K562 (cell line): ENCODE measurements around the gene XRCC5. TPM values are rescaled to one million over a fixed set of nuclear protein-coding genes. Genes with fewer than 3 reads are reported as not detected.

Experiments used
- ATAC-seq: fragments of 200-7000 bp; cut with Tn5 transposase; 3 replicates; pipeline ENCODE4 v1.9.1; 2020; ENCODE audit warnings: moderate library complexity
- BruUV-seq: library from RNA; stranded (reverse); fragments of 400-500 nt; replicated peaks from 2 replicates; lab custom pipeline; 2021; lab: Mats Ljungman, UMichigan
- CTCF ChIA-PET: fragments of 300-600 bp; formaldehyde crosslinking; extraction: SDS; loops from one replicate; lab custom pipeline; 2021; ENCODE audit warnings: low intra/inter-chr PET ratio; lab: Yijun Ruan, JAX
- POLR2A ChIA-PET: fragments of 300-600, 350-650 bp; sonication (Branson Sonifier 250); formaldehyde crosslinking; extraction: SDS; loops from one replicate; lab custom pipeline; 2021; ENCODE audit warnings: antibody characterized with exemption, inconsistent platforms; lab: Yijun Ruan, JAX
- DNase-seq, 4 experiments: peaks; one replicate each; pipeline versions ENCODE4 v3.0.0 to v3.0.0-alpha.2; 2011 to 2018; ENCODE audit warnings: low spot score in 3 of 4, mixed read lengths in 3 of 4; ENCODE audit errors: extremely low read depth in 1 of 4
- FAIRE-seq: peaks from 2 replicates; lab custom pipeline; 2011; peaks lifted over from hg19 to GRCh38; lab: Jason Lieb, UNC
- H2AFZ ChIP-seq: 2 replicates; pipeline ENCODE4 v1.6.0; 2011; ENCODE audit warnings: low read depth, low read length, control low read depth, inconsistent platforms
- H3K27ac ChIP-seq: fragments of 200-600 bp; 3 replicates; pipeline ENCODE4 v1.8.0; 2011; ENCODE audit warnings: low read depth, mild to moderate bottlenecking, control low read depth, inconsistent platforms, low read length, moderate library complexity, mixed read lengths; ENCODE audit errors: extremely low read depth
- H3K27me3 ChIP-seq, 2 experiments: fragments of 300-600 bp in 1 of 2; 2 replicates in 1 of 2; 3 replicates in 1 of 2; pipeline versions ENCODE4 v1.6.0 to v1.8.0; 2011; ENCODE audit warnings: inconsistent platforms in 2 of 2, low read length in 2 of 2, mild to moderate bottlenecking in 1 of 2, mixed read lengths in 1 of 2, moderate library complexity in 1 of 2; ENCODE audit not compliant: control insufficient read depth in 2 of 2, insufficient read depth in 2 of 2
- H3K36me3 ChIP-seq: fragments of 300-600 bp; 3 replicates; pipeline ENCODE4 v1.8.0; 2011; ENCODE audit warnings: mild to moderate bottlenecking, low read length, inconsistent platforms; ENCODE audit not compliant: control insufficient read depth, insufficient read depth
- H3K4me1 ChIP-seq, 2 experiments: fragments of 200-600 bp in 1 of 2; replicated peaks in 1 of 2; 2 replicates in 1 of 2; 3 replicates in 1 of 2; pipeline versions ENCODE4 v1.5.1 to v1.8.0; 2011; ENCODE audit warnings: inconsistent platforms in 2 of 2, low read length in 2 of 2, mild to moderate bottlenecking in 1 of 2, mixed read lengths in 1 of 2, moderate library complexity in 1 of 2; ENCODE audit not compliant: control insufficient read depth in 2 of 2, insufficient read depth in 2 of 2
- H3K4me2 ChIP-seq: 2 replicates; pipeline ENCODE4 v1.6.1; 2011; ENCODE audit warnings: low read length, control low read depth, inconsistent platforms, mixed read lengths; ENCODE audit not compliant: insufficient read depth
- H3K4me3 ChIP-seq: fragments of 200-600 bp; sonication (generic), shearing (Covaris generic); 2 replicates; pipeline ENCODE4 v1.5.1; 2016; ENCODE audit warnings: control low read depth, inconsistent platforms
- H3K79me2 ChIP-seq: fragments of 200-600 bp; 3 replicates; pipeline ENCODE4 v1.8.0; 2011; ENCODE audit warnings: low read length, inconsistent platforms; ENCODE audit not compliant: control insufficient read depth, insufficient read depth
- H3K9ac ChIP-seq, 2 experiments: 2 replicates each; pipeline versions ENCODE4 v1.6.0 to v1.6.1; 2011; ENCODE audit warnings: low read depth in 2 of 2, low read length in 2 of 2, control low read depth in 1 of 2, inconsistent platforms in 1 of 2, mild to moderate bottlenecking in 1 of 2, mixed read lengths in 1 of 2; ENCODE audit not compliant: insufficient read depth in 1 of 2
- H3K9me1 ChIP-seq: one replicate; pipeline ENCODE4 v1.6.0; 2011; ENCODE audit warnings: inconsistent platforms, mild to moderate bottlenecking, low read length, moderate library complexity; ENCODE audit not compliant: control insufficient read depth, insufficient read depth
- H3K9me3 ChIP-seq: replicated peaks from 2 replicates; pipeline ENCODE4 v1.5.1; 2011; ENCODE audit warnings: low read depth, low read length, inconsistent platforms; ENCODE audit not compliant: control insufficient read depth, insufficient read depth
- H4K20me1 ChIP-seq: replicated peaks from 2 replicates; pipeline ENCODE4 v1.6.1; 2011; ENCODE audit warnings: low read length, inconsistent platforms, mixed read lengths; ENCODE audit not compliant: control insufficient read depth, insufficient read depth
- BCLAF1 ChIP-seq, 2 experiments: fragments of 450-650 bp in 1 of 2; IDR thresholded peaks; 2 replicates each; pipeline ENCODE4 v1.6.1; 2011 to 2017; ENCODE audit warnings: low read depth in 2 of 2, antibody characterized with exemption in 1 of 2, borderline replicate concordance in 1 of 2, low read length in 1 of 2, mild to moderate bottlenecking in 1 of 2, mixed read lengths in 1 of 2; ENCODE audit not compliant: control insufficient read depth in 1 of 2
- C11orf30 ChIP-seq: fragments of 450-650 bp; IDR thresholded peaks from 2 replicates; pipeline ENCODE4 v1.6.1; 2016; ENCODE audit warnings: low read depth, mild to moderate bottlenecking
- KDM1A ChIP-seq, 2 experiments: fragments of 450-650 bp; IDR thresholded peaks; 2 replicates each; pipeline ENCODE4 v1.6.1; 2016; ENCODE audit warnings: mild to moderate bottlenecking in 2 of 2
- NONO ChIP-seq, 2 experiments: fragments of 200-400 bp in 1 of 2; fragments of 450-650 bp in 1 of 2; formaldehyde crosslinking in 1 of 2; IDR thresholded peaks; 2 replicates each; pipeline ENCODE4 v1.6.1; 2017; ENCODE audit warnings: low read depth in 2 of 2, mild to moderate bottlenecking in 2 of 2, moderate library complexity in 2 of 2, low read length in 1 of 2
- POU5F1 ChIP-seq: fragments of 150-350 bp; IDR thresholded peaks from 2 replicates; pipeline ENCODE4 v1.6.1; 2014; ENCODE audit warnings: borderline replicate concordance, low read length, low read depth, mild to moderate bottlenecking; ENCODE audit not compliant: partially characterized antibody
- PURB ChIP-seq: sonication (generic); formaldehyde crosslinking; IDR thresholded peaks from 2 replicates; pipeline ENCODE4 v1.9.0; 2021; ENCODE audit warnings: low read depth, mild to moderate bottlenecking, missing genetic modification reagents
- WGBS: fragments of 100-300 bp; shearing (Covaris generic); methylation state at CpG from one replicate; pipeline ENCODE4 v1.1.6; 2016; ENCODE audit warnings: low coverage, mixed read lengths; ENCODE audit not compliant: insufficient coverage; ENCODE audit errors: missing lambda C conversion rate; 5-methylcytosine and 5-hydroxymethylcytosine counted together
- in situ Hi-C: fragments of 300-500 bp; cut with MboI; formaldehyde crosslinking; loops from 4 replicates; pipeline ENCODE4 v1.15.0; 2018; ENCODE audit warnings: inconsistent platforms, mixed read lengths
- intact Hi-C: fragments of 100-400 bp; cut with micrococcal nuclease; formaldehyde crosslinking; loops from 2 replicates; pipeline ENCODE4 v1.14.2; 2022
- polyA plus RNA-seq, 8 experiments: library from polyadenylated mRNA; depleted of rRNA in 4 of 8; stranded (reverse) in 5 of 8; unstranded in 3 of 8; fragments of >200 nt; fragmentation: Nextera tagmentation in 2 of 8; fragmentation: Illumina TruSeq in 1 of 8; extraction: Ambion mirVana in 2 of 8; extraction: Trizol in 1 of 8; gene quantifications; 2 replicates each; pipeline versions ENCODE4 v1.2.1 to v1.2.3, GENCODE V29; 2011 to 2014; ENCODE audit warnings: inconsistent platforms in 1 of 8, missing spikeins in 1 of 8
- total RNA-seq, 7 experiments: library from RNA; depleted of rRNA in 6 of 7; stranded (reverse); fragments of >200 nt in 6 of 7; fragmentation: Illumina TruSeq in 2 of 7; extraction: Trizol in 2 of 7; gene quantifications; 2 replicates each; pipeline versions ENCODE4 v1.2.1 to v1.2.3, GENCODE V29; 2011 to 2021; ENCODE audit warnings: low replicate concordance in 1 of 7

XRCC5 gene
- total and polyA plus RNA-seq, 9 of the 15 experiments (the other 6 are each of a cell fraction or from before 2014, with no cell fraction given): 168 to 551 (median 297) TPM

DNA sequence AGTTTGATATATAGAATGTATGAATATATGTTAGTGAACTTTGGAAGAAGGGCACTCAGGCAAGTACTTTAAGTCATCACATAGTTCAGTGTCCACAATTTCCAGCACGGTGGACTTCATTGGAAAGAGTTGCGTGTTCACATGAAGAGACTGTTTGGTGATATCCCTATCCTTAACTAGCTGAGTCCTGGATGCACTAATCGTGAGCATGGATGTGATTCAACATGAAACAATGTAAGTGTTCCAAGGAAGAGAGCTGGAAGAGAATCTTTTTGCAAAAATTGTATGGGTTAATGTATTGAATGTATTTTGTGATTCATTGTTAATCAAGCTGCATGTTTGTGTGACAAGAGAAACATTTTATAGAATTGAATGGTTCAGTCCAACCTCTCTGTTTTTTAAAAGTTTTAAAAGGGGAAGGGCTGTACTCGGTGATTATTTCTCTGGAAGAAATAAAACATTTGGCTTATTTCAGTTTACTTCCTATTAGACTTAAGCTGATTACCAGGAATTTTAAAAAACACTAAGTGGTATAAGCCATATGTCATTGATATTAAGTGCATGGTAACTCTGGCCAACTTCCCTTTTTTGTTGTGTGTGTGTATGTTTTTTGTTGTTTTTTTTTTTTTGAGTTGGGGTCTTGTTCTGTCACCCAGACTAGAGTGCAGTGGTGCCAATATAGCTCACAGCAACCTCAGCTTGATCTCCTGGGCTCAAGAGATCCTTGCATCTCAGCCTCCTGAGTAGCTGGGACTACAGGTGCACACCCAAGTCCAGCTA lies 8.6 kb downstream of the XRCC5 start (continued):
- no peak for TF ChIP-seq NONO (IDR thresholded peaks at IDR 0.05; ENCODE audit: low read depth in 2 of 2, low read length in 1 of 2)
- TF ChIP-seq, all 486 proteins: peak for 0

DNA sequence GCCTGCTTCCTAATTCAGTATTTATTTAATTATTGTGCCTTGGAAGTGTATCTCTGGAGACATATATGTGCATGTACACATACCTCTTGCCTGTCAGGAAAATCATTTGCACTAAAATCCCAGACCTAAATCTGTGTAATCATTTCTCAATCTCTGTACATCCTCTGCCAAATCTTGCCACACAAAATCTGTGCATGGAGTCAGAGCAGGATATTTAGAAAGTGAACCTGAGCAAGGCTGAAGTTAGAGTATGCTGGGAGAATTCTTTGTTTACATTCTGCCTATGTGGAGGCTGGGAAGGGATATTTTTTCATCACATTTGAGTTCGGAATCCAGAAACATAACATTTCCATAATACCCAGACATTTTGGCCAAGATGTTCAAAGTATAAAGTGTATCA lies 9.3 kb downstream of the XRCC5 start:
- Histone ChIP-seq H3K4me2 (no peak overlapping the region), H3K27ac (no peak overlapping the region), H4K20me1 (0 out of 2 replicates have a peak, but pooled peaks cover 5% of the 10 kb centered on the region), H3K79me2 (peaks cover 67% of the 10 kb centered on the region), H3K4me1 (peaks cover 0 to 3% of the 10 kb centered on the region in 2 experiments; a peak in 3 of 5 replicates), H3K9me1 (no peaks in the 10 kb centered on the region), H3K4me3 (no peak overlapping the region), H3K9ac (no peak overlapping the region), H3K9me3 (no peaks in the 10 kb centered on the region), H3K36me3 (peaks cover 94% of the 10 kb centered on the region), H3K27me3 (no peaks in the 10 kb centered on the region), H2AFZ (no peak overlapping the region)
- no peak for DNase-seq
- WGBS: 100% methylated on average over 1 of the region's 1 CpG
- no TSS peak for BruUV-seq
- FAIRE-seq: no peak
- intact Hi-C loops (no loop called here), in situ Hi-C loops (no loop called here)
- POLR2A ChIA-PET: interaction anchor here (1.4 kb wide), 2 partner anchors 8 to 10 kb away, joined by 4 read pairs; no protein-coding TSS in a partner anchor
- peak; percentile 51 to 69; a peak in 3 of 4 replicates for TF ChIP-seq KDM1A (IDR thresholded peaks at IDR 0.05)
- TF ChIP-seq C11orf30: no peak
- TF ChIP-seq BCLAF1 (IDR thresholded peaks at IDR 0.05; ENCODE audit: borderline replicate concordance in 1 of 2, control insufficient read depth in 1 of 2, low read depth in 2 of 2, low read length in 1 of 2): no peak
- no peak for TF ChIP-seq PURB (CRISPR knock-in tag)
- no peak for TF ChIP-seq POU5F1
- no peak for ATAC-seq
- CTCF ChIA-PET: no interaction called here
